RWPE1 (cell line): ENCODE data around the gene SULT1C4.

Experiments used
- CTCF ChIA-PET: fragments of 350-600 bp; sonication (Branson Sonifier 250); formaldehyde crosslinking; extraction: SDS; loops from one replicate; lab custom pipeline; 2021; lab: Yijun Ruan, JAX
- POLR2A ChIA-PET: fragments of 400-600 bp; formaldehyde crosslinking; extraction: SDS; loops from one replicate; lab custom pipeline; 2020; ENCODE audit warnings: antibody characterized with exemption; ENCODE audit not compliant: low non-redundant PET; lab: Yijun Ruan, JAX
- DNase-seq: peaks from one replicate; pipeline ENCODE4 v3.0.0; 2012; ENCODE audit warnings: low spot score
- H3K27ac ChIP-seq: fragments of 450-650 bp; 2 replicates; pipeline ENCODE4 v1.5.1; 2017
- CTCF ChIP-seq: fragments of 450-650 bp; conservative IDR thresholded peaks from 2 replicates; pipeline ENCODE4 v1.5.1; 2017; ENCODE audit warnings: low read depth, mild to moderate bottlenecking

The SULT1C4 gene

GRCh38 chr2:108383146-108383830 is 5.5 kb downstream of the SULT1C4 start:
- ChIA-PET POLR2A (no interaction called here), CTCF (interaction anchor here (0.6 kb wide), 1 partner anchor 42 kb away, joined by 3 read pairs; no protein-coding TSS in a partner anchor)
- no peak for TF ChIP-seq CTCF
- DNase-seq, result no peak
- no peak overlapping the region for H3K27ac ChIP-seq

- POLR2A ChIA-PET, result no interaction called here
- CTCF ChIA-PET, result interaction anchor here (0.7 kb wide), 1 partner anchor 11 kb away, joined by 4 read pairs; no protein-coding TSS in a partner anchor
- TF ChIP-seq CTCF, result no peak
- H3K27ac ChIP-seq, result no peak overlapping the region
- DNase-seq, result no peak
These were observed 7.1 kb downstream of the SULT1C4 start for GRCh38 chr2:108384662-108385393.

- H3K27ac ChIP-seq, result no peak overlapping the region
- no peak for TF ChIP-seq CTCF
- ChIA-PET POLR2A (no interaction called here), CTCF (interaction anchor here (0.7 kb wide), 1 partner anchor 11 kb away, joined by 4 read pairs; no protein-coding TSS in a partner anchor)
- DNase-seq, result no peak
These were observed 7.8 kb downstream of the SULT1C4 start for GRCh38 chr2:108385411-108386071.

GRCh38 chr2:108388045-108388444 is 10.3 kb downstream of the SULT1C4 start:
- DNase-seq, result no peak
- ChIA-PET CTCF (no interaction called here), POLR2A (no interaction called here)
- H3K27ac ChIP-seq, result no peak overlapping the region
- no peak for TF ChIP-seq CTCF

GRCh38 chr2:108390340-108390739 is 12.6 kb downstream of the SULT1C4 start:
- H3K27ac ChIP-seq, result no peak overlapping the region
- POLR2A ChIA-PET, result no interaction called here
- DNase-seq, result no peak
- TF ChIP-seq CTCF, result no peak
- CTCF ChIA-PET, result interaction anchor here (0.6 kb wide), 1 partner anchor 38 kb away, joined by 3 read pairs; no protein-coding TSS in a partner anchor

- CTCF ChIA-PET, result no interaction called here
- POLR2A ChIA-PET, result no interaction called here
- DNase-seq, result no peak
- no peak for TF ChIP-seq CTCF
- no peak overlapping the region for H3K27ac ChIP-seq
These were observed 14.3 kb downstream of the SULT1C4 start for GRCh38 chr2:108392029-108392428.
